Calu3 (cell line): ENCODE data around the gene FHIT. TPM values are rescaled to one million over a fixed set of nuclear protein-coding genes. Genes with fewer than 3 reads are reported as not detected.

ENCODE experiments used
- BruUV-seq: library from RNA; stranded (reverse); fragments of 400-500 nt; replicated peaks from 2 replicates; lab custom pipeline; 2021; lab: Mats Ljungman, UMichigan
- CTCF ChIA-PET: fragments of 300-600 bp; sonication (Branson Sonifier 250); formaldehyde crosslinking; loops from one replicate; lab custom pipeline; 2022; ENCODE audit warnings: antibody characterized with exemption; lab: Charles Lee
- DNase-seq: peaks from one replicate; pipeline ENCODE4 v3.0.0; 2022
- H3K27ac Mint-ChIP-seq: one replicate; pipeline ENCODE4 v1.8.0; 2022; ENCODE audit warnings: mixed read lengths; ENCODE audit not compliant: unreplicated experiment
- H3K27me3 Mint-ChIP-seq: one replicate; pipeline ENCODE4 v1.8.0; 2022; ENCODE audit warnings: mixed read lengths; ENCODE audit not compliant: unreplicated experiment
- H3K36me3 Mint-ChIP-seq: one replicate; pipeline ENCODE4 v1.8.0; 2022; ENCODE audit warnings: mild to moderate bottlenecking, moderate library complexity, mixed read lengths; ENCODE audit not compliant: insufficient read depth, unreplicated experiment
- H3K4me1 Mint-ChIP-seq: one replicate; pipeline ENCODE4 v1.8.0; 2022; ENCODE audit warnings: mild to moderate bottlenecking, low read depth, mixed read lengths; ENCODE audit not compliant: unreplicated experiment
- H3K4me3 Mint-ChIP-seq: one replicate; pipeline ENCODE4 v1.8.0; 2022; ENCODE audit warnings: mild to moderate bottlenecking, low read depth, moderate library complexity, mixed read lengths; ENCODE audit not compliant: unreplicated experiment
- H3K9me3 Mint-ChIP-seq: one replicate; pipeline ENCODE4 v1.8.0; 2022; ENCODE audit warnings: low read depth, mixed read lengths; ENCODE audit not compliant: unreplicated experiment
- intact Hi-C: fragments of 100-400 bp; cut with micrococcal nuclease; formaldehyde crosslinking; loops from one replicate; pipeline ENCODE4 v1.10.0; 2022; ENCODE audit not compliant: unreplicated experiment
- total RNA-seq: library from RNA; stranded (reverse); gene quantifications from 2 replicates; pipeline ENCODE4 v1.2.3, GENCODE V29; 2022
- TF ChIP-seq, protein P1 (sequence below): fragments of 200-600 bp; IDR thresholded peaks from one replicate; pipeline ENCODE4 v1.8.0; 2022; ENCODE audit warnings: antibody characterized with exemption; ENCODE audit not compliant: unreplicated experiment

Gene FHIT
- total RNA-seq, 1 experiment from 2014 or later = 6.2 TPM

DNA sequence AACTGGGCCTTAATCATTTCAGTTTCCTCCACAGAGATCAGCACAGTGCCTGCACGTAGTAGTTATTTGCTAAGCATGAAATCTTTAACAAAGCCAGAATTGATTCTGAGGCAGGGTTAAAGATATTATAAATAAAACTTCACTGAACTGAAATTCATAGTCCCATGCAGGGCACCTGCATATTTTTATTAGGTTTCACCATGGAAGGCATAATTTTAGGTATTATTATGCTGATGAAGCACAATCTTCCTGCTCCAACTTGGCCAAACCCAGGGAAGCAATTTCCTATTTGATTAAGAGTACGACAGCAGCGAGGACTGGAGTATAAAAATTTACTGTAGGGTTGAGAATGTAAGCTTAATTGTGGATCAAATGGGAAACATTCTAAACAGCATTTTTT lies 1131.0 kb downstream of the FHIT start:
- Mint-ChIP-seq H3K27ac (no peak overlapping the region), H3K27me3 (no peaks in the 10 kb centered on the region), H3K4me1 (no peaks in the 10 kb centered on the region), H3K4me3 (no peak overlapping the region), H3K9me3 (no peaks in the 10 kb centered on the region), H3K36me3 (no peaks in the 10 kb centered on the region)
- TF ChIP-seq, protein P1, sequence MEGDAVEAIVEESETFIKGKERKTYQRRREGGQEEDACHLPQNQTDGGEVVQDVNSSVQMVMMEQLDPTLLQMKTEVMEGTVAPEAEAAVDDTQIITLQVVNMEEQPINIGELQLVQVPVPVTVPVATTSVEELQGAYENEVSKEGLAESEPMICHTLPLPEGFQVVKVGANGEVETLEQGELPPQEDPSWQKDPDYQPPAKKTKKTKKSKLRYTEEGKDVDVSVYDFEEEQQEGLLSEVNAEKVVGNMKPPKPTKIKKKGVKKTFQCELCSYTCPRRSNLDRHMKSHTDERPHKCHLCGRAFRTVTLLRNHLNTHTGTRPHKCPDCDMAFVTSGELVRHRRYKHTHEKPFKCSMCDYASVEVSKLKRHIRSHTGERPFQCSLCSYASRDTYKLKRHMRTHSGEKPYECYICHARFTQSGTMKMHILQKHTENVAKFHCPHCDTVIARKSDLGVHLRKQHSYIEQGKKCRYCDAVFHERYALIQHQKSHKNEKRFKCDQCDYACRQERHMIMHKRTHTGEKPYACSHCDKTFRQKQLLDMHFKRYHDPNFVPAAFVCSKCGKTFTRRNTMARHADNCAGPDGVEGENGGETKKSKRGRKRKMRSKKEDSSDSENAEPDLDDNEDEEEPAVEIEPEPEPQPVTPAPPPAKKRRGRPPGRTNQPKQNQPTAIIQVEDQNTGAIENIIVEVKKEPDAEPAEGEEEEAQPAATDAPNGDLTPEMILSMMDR = no peak
- intact Hi-C loops = no loop called here
- no peak for DNase-seq
- no TSS peak for BruUV-seq
- CTCF ChIA-PET = no interaction called here

DNA sequence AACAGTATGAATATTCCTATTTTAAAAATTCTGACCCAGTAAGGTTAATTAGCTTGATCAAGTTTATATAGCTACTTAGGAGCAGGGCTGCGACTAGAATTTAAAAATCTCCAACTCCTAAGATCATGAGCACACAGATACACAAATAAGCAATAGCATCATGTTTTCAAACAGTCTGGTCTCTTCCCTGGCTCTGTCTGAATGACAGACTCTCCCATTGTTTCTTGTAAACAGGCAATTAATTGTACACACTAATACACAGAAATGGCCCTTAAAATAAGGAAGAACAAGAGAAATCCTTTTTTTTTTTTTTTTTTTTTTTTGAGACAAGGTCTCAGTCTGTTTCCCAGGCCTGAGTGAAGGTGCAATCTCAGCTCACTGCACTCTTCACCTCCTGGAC lies 1137.1 kb downstream of the FHIT start:
- H3K4me1 Mint-ChIP-seq = no peaks in the 10 kb centered on the region
- intact Hi-C loops = no loop called here
- no peak overlapping the region for H3K27ac Mint-ChIP-seq

DNA sequence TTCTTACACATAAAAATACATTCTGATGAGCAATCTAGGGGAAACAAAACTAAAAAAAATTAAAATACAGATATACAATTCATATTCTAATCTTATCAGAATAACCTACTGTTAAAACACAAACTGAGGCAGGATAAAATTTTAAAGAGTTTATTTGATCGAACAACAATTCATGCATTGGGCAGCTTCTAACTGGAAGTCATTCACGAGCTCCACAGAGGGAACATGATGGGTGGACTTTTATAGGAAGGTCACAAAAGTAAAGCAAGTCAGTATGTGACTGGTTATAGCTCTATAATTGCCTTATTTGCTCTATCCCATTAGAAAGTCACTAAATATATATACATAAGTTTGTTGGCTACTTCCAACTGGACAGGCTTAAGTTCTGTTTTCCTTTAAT lies 1144.0 kb downstream of the FHIT start:
- DNase-seq = no peak
- no peaks in the 10 kb centered on the region for H3K36me3 Mint-ChIP-seq
- CTCF ChIA-PET = no interaction called here
- intact Hi-C loops = no loop called here
- H3K4me3 Mint-ChIP-seq = no peak overlapping the region
- H3K9me3 Mint-ChIP-seq = peaks cover 4% of the 10 kb centered on the region
- no TSS peak for BruUV-seq
- H3K27me3 Mint-ChIP-seq = no peaks in the 10 kb centered on the region
- H3K27ac Mint-ChIP-seq = no peak overlapping the region
- H3K4me1 Mint-ChIP-seq = no peaks in the 10 kb centered on the region
- TF ChIP-seq, protein P1 = no peak

More for the DNA sequence above, 1137.1 kb downstream of the FHIT start:
- BruUV-seq = no TSS peak
- Mint-ChIP-seq H3K36me3 (no peaks in the 10 kb centered on the region), H3K4me3 (no peak overlapping the region), H3K27me3 (no peaks in the 10 kb centered on the region), H3K9me3 (no peaks in the 10 kb centered on the region)
- CTCF ChIA-PET = interaction anchor here (0.7 kb wide), 1 partner anchor 1230 kb away, joined by 6 read pairs; no protein-coding TSS in a partner anchor
- TF ChIP-seq, protein P1 = no peak
- no peak for DNase-seq

DNA sequence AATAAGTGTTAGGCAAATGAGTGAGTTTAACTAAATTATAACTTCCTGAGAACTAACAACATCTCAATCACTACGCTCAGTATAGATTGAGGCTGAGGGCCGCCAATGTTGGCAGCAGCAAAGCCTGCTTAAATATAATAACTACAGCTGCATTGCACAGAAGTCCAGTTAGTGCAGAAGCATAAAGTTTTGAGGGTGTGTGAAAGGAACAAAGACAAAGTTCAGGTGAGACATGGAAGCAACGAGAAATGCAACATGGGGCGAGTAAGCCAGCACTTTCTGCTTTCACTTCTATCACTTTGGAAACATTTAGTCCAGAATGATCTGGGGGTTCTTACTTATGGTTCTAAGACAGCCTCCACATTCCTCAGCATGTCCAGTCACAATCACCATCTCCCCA lies 1149.1 kb downstream of the FHIT start:
- intact Hi-C loops = no loop called here
- Mint-ChIP-seq H3K4me1 (peaks cover 8% of the 10 kb centered on the region), H3K36me3 (peaks cover 4% of the 10 kb centered on the region), H3K27me3 (no peaks in the 10 kb centered on the region), H3K4me3 (no peak overlapping the region), H3K9me3 (peaks cover 14% of the 10 kb centered on the region), H3K27ac (no peak overlapping the region)
- CTCF ChIA-PET = no interaction called here
- TF ChIP-seq, protein P1 = no peak
- no TSS peak for BruUV-seq
- no peak for DNase-seq
